NK-92 treated with Interleukin-12 subunit alpha and Interleukin-12 subunit beta, amount 100 ng/mL, for 24 hours (cell line): ENCODE measurements around the gene PSMA8.
"Not testable (repeated sequence)": the region's sequence is repeated elsewhere in the genome, so short reads cannot be mapped to it uniquely, and the experiment has no call there.

Experiments used
- DNase-seq: peaks from one replicate; lab custom pipeline; 2025; lab: John Stamatoyannopoulos, UW

Gene PSMA8

DNA sequence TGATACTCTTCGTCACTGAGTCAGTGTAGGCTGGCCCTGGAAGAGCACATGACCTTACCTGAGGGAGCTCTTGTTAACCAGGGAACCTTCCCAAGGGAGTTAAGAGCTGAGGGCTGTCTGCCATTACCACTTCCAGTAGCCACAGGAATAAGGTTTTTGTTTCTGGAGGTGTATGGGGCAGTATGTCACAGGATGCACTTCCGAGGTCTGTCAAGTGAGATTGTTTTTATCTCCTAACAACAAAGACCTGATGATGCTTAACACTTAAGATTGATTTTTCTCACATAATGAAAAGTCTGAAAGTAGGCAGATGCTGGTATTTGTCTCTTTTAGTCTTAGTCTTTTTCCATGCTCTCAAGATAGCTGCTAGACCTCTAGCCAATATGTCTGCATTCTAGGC is 41.8 kb downstream of the PSMA8 start:
- no peak for DNase-seq

GRCh38 chr18:26176134-26176533 is 42.5 kb downstream of the PSMA8 start:
- DNase-seq: no peak

GRCh38 chr18:26181343-26181826 is 47.7 kb downstream of the PSMA8 start:
- DNase-seq: no peak

GRCh38 chr18:26183395-26184112 is 49.9 kb downstream of the PSMA8 start:
- no peak for DNase-seq

DNA sequence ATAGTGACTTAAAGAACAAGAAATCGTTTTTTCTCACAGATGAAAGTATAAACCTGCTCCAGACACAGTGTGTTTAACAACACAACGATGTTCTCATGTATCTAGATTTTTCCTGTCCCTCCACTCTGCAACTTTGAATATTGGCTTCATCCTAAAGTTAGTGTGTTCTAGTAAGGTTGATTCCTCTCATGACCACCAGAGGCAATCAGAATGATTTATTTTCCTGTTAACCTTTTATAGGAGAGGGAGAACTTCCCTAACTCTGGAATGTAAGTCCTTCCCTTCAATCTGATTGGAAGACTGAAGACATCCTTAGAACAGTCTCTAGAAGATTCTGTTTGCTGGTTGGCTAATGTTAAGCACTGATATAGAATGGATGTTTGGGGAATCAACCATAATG is 51.6 kb downstream of the PSMA8 start:
- no peak for DNase-seq

- no peak for DNase-seq
Measured at GRCh38 chr18:26190506-26190905, 56.8 kb downstream of the PSMA8 start.

GRCh38 chr18:26192233-26192632 is 58.6 kb downstream of the PSMA8 start:
- DNase-seq: no peak

DNA sequence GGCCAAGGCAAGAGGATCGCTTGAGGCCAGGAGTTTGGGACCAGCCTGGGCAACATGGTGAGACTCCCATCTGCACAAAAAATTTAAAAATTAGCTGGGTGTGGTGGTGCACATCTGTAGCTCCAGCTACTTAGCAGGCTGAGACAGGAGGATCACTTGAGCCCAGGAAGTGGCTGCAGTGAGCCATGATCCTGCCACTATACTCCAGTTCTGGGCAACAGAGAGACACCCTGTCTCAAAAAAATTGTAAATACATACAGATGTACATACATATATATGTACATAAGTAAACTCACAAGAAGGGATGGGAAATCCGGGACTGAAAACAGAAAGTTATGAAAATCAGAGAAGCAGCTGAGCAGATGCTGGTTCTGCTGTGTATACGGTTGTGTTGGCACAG is 62.9 kb downstream of the PSMA8 start:
- no peak for DNase-seq

GRCh38 chr18:26202001-26202400 is 68.3 kb downstream of the PSMA8 start:
- not testable (repeated sequence) for DNase-seq

- DNase-seq: no peak
Measured at GRCh38 chr18:26205318-26205717, 71.6 kb downstream of the PSMA8 start.

DNA sequence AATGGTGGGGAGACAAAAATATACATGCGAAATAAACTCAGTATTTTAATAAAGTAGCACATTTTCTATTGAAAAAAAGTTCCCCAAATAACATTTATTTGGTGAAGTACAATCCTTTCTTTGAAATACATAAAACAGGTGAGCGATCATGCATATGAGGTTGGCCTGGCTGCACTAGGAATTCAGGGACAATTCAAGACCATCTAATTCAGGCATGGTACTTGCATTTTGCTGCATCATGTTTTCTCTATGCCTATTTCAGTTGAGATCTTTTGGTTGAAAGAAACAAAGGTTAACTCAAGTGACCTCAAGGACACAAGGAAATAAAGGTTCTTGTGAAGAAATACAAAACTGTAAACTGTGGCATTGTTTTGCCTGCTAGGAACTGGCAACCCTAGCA is 72.8 kb downstream of the PSMA8 start:
- DNase-seq: no peak

DNA sequence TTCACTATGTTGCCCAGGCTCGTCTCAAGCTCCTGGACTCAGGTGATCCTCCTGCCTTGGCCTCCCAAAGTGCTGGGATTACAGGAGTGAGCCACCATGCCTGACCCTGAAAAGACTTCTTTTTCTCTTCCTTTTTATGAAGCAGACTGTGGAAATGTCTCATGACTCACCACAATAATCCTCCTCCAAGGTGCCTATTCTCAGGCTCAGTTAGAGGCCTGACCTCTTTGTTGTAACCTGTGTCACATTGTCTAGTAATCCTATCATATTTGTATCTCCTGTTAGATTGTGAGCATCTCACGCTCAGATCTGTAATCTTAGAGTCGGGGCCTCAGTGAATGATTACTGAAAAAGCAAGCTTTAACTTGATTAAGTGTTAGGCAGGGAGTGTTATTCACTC is 74.3 kb downstream of the PSMA8 start:
- DNase-seq: no peak

- no peak for DNase-seq
Measured at GRCh38 chr18:26208977-26209376, 75.3 kb downstream of the PSMA8 start.

DNA sequence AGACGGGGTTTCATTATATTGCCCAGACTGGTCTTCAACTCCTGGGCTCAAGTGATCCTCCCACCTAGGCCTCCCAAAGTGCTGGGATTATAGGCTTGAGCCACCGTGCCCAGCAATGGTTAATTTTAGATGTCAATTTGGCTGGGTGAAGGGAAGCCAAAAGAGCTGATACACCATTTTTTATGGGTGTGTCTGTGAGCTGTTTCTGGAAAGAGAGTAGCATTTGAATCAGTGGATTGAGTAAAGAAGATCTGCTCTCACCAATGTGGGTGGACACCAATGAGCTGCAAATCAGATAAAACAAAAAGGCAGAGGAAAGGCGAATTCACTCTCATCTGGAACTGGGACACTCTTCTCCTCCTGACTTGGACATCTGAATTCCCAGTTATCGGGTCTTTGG is 76.5 kb downstream of the PSMA8 start:
- DNase-seq: no peak

DNA sequence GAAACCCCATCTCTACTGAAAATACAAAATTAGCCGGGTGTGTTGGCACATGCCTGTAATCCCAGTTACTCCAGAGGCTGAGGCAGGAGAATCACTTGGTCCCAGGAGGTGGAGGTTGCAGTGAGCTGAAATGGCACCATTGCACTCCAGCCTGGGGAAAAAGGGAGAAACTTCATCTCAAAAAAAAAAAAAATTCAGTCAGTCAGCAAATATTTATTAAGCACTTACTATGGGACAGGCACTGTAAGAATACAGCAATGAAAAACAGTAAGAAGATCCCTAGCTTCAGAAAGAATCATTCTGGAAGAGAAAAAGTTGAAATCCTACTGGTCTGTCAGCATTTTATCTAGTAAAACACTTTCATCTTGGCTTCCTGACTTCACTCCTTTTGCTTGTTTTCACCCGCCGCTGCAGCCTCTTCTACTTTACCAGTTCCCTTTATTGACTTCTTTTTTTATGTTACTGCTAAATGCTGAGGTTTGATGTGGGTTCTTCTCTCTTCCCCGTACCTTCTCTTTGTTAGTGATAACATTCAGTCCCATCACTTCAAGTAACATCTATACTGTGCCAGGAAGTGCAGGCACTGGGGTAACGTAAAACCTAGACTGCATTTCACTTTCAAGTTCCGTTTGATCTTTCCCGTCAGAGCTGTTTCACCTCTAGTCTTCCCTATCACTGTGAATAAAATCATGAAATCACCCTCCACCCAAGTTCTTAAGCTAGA is 81.7 kb downstream of the PSMA8 start:
- DNase-seq: no peak

DNA sequence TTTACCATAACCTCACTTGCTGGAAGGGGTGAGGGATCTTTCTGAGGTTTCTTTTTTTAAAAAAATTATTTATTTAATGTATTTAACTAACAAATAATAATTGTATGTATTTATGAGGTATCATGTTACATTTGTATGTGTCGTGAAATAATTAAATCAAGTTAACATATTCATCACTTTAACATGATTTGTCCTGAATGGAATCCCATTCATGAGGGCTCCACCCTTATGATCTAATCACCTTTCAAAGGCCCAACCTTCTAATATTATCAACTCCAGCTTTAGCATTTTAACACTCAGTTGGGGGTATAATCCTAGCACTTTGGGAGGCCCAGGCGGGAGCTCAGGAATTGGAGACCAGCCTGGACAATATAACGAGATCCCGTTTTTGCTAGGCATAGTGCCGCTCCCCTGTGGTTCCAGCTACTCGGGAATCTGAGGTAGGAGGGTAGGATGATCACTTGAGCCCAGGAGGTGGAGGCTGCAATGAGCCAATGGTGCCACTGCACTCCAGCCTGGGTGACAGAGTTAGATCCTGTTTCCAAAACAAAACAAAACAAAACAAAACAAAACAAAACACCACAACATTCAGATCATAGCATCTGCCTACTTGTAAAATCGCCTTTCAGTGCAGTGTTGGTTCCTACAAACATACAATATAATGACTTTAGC is 91.5 kb downstream of the PSMA8 start:
- DNase-seq: no peak

- no peak for DNase-seq
Measured at GRCh38 chr18:26225915-26226228, 92.2 kb downstream of the PSMA8 start.

GRCh38 chr18:26226229-26227050 is 92.8 kb downstream of the PSMA8 start, which contains the start of gene TAF4B:
Gene TAF4B, plus strand, starts transcription at chr18:26226445. Its CDS starts 489 bp downstream, at chr18:26226934.
- DNase-seq: peak; percentile 84

- DNase-seq: peak; percentile 42
Measured at GRCh38 chr18:26227051-26227670, 93.5 kb downstream of the PSMA8 start.

- DNase-seq: no peak
Measured at GRCh38 chr18:26228562-26229260, 95.0 kb downstream of the PSMA8 start.

DNA sequence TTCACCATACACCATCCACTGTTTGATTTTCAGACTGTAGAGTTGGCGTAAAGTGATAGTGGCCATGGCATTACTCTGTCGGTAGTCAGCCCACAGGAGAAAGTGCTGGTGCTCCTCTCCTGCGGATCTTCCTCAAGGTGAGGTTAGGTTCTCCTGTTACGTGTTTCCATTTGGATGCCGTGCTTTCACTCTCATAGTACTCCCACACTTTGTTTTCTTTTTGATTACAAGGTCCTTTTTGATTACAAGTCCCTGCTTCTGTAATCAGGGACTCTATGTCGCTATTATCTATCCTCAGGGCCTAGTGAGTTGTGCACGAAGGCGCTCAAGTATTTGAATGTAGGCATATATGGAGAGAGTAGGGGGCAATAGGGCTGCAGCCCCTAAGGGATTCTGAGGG is 96.8 kb downstream of the PSMA8 start:
- DNase-seq: no peak
